Ascending aorta (tissue), 2 donors: ENCODE results near the gene ANKH. TPM values are rescaled to one million over a fixed set of nuclear protein-coding genes. Genes with fewer than 3 reads are reported as not detected.

Source experiments
- DNase-seq, 2 donors: peaks; one replicate each; pipeline ENCODE4 v3.0.0-alpha.2; 2019; ENCODE audit warnings: low spot score in 2 of 2
- H3K27ac ChIP-seq, 2 donors: fragments of 200-600 bp; sonication (generic); one replicate each; pipeline ENCODE4 v1.5.1; 2016 to 2017; ENCODE audit warnings: mild to moderate bottlenecking in 1 of 2
- H3K27me3 ChIP-seq: fragments of 200-600 bp; sonication (generic); one replicate; pipeline ENCODE4 v1.5.1; 2017
- H3K36me3 ChIP-seq, 2 donors: fragments of 200-600 bp; sonication (generic); one replicate each; pipeline ENCODE4 v1.5.1; 2016
- H3K4me1 ChIP-seq, 2 donors: fragments of 200-600 bp; sonication (generic); one replicate each; pipeline ENCODE4 v1.5.1; 2016 to 2017; ENCODE audit warnings: mild to moderate bottlenecking in 1 of 2
- H3K4me3 ChIP-seq, 2 donors: fragments of 200-600 bp; sonication (generic); one replicate each; pipeline ENCODE4 v1.5.1; 2016 to 2017; ENCODE audit warnings: mild to moderate bottlenecking in 1 of 2
- H3K9me3 ChIP-seq, 2 donors: fragments of 200-600 bp; sonication (generic); one replicate each; pipeline ENCODE4 v1.5.1; 2016
- CTCF ChIP-seq, 3 experiments: fragments of 200-600 bp in 2 of 3; fragments of 450-650 bp in 1 of 3; sonication (generic) in 2 of 3; IDR thresholded peaks; one replicate each; pipeline ENCODE4 v1.5.1; 2016 to 2019; ENCODE audit warnings: antibody characterized with exemption in 3 of 3, mild to moderate bottlenecking in 1 of 3, moderate library complexity in 1 of 3
- intact Hi-C: fragments of 100-400 bp; cut with DNase I; formaldehyde crosslinking; loops from one replicate; pipeline ENCODE4 v1.15.1; 2023
- total RNA-seq: library from RNA; depleted of rRNA; stranded (reverse); fragments of >200 nt; gene quantifications from one replicate; pipeline ENCODE4 v1.1.0, GENCODE V29; 2016

The ANKH gene
- total RNA-seq, 1 donor from 2014 or later: 388 TPM

GRCh38 chr5:14676320-14676719 lies 195.3 kb downstream of the ANKH start:
- TF ChIP-seq CTCF (IDR thresholded peaks at IDR 0.05): no peak
- Histone ChIP-seq H3K4me3 (peak overlapping the region in 1 of 2 donors; percentile 32), H3K27me3 (no peaks in the 10 kb centered on the region), H3K27ac (peak overlapping the region; percentile 83 to 94), H3K4me1 (peaks cover 8 to 40% of the 10 kb centered on the region in 2 donors), H3K9me3 (no peaks in the 10 kb centered on the region), H3K36me3 (peaks cover 0 to 10% of the 10 kb centered on the region in 2 donors)
- peak in 1 of 2 donors; percentile 82 for DNase-seq
- intact Hi-C loops: no loop called here

GRCh38 chr5:14675865-14676300 lies 195.7 kb downstream of the ANKH start:
- Histone ChIP-seq H3K27ac (peak overlapping the region; percentile 83 to 94), H3K4me1 (peaks cover 8 to 42% of the 10 kb centered on the region in 2 donors), H3K9me3 (no peaks in the 10 kb centered on the region), H3K36me3 (peaks cover 0 to 8% of the 10 kb centered on the region in 2 donors), H3K4me3 (peak overlapping the region in 1 of 2 donors; percentile 32), H3K27me3 (no peaks in the 10 kb centered on the region)
- intact Hi-C loops: no loop called here
- DNase-seq: no peak
- no peak for TF ChIP-seq CTCF (IDR thresholded peaks at IDR 0.05)

- Histone ChIP-seq H3K27ac (peak overlapping the region; percentile 83 to 94), H3K27me3 (no peaks in the 10 kb centered on the region), H3K9me3 (no peaks in the 10 kb centered on the region), H3K4me3 (peak overlapping the region in 1 of 2 donors; percentile 32), H3K36me3 (peaks cover 0 to 8% of the 10 kb centered on the region in 2 donors), H3K4me1 (peaks cover 8 to 42% of the 10 kb centered on the region in 2 donors)
- intact Hi-C loops: no loop called here
- no peak for DNase-seq
- TF ChIP-seq CTCF (IDR thresholded peaks at IDR 0.05): no peak
Measured at GRCh38 chr5:14674983-14675854, 196.4 kb downstream of the ANKH start.

- no peaks in the 10 kb centered on the region for H3K9me3 ChIP-seq
- peaks cover 0 to 8% of the 10 kb centered on the region in 2 donors for H3K36me3 ChIP-seq
- intact Hi-C loops: no loop called here
- peaks cover 8 to 29% of the 10 kb centered on the region in 2 donors for H3K4me1 ChIP-seq
- no peak for DNase-seq
- no peak for TF ChIP-seq CTCF (IDR thresholded peaks at IDR 0.05)
- H3K27ac ChIP-seq: no peak overlapping the region
- no peak overlapping the region for H3K4me3 ChIP-seq
- H3K27me3 ChIP-seq: no peaks in the 10 kb centered on the region
Measured at GRCh38 chr5:14673443-14673842, 198.1 kb downstream of the ANKH start.

GRCh38 chr5:14672484-14673394 lies 198.8 kb downstream of the ANKH start:
- peaks cover 0 to 8% of the 10 kb centered on the region in 2 donors for H3K36me3 ChIP-seq
- no peaks in the 10 kb centered on the region for H3K27me3 ChIP-seq
- H3K27ac ChIP-seq: peak overlapping the region in 1 of 2 donors; percentile 53
- intact Hi-C loops: no loop called here
- H3K9me3 ChIP-seq: no peaks in the 10 kb centered on the region
- no peak for DNase-seq
- H3K4me1 ChIP-seq: peaks cover 8 to 24% of the 10 kb centered on the region in 2 donors
- H3K4me3 ChIP-seq: no peak overlapping the region
- no peak for TF ChIP-seq CTCF (IDR thresholded peaks at IDR 0.05)
